Dermis microvascular lymphatic vessel endothelial cell (primary cell): ENCODE results near the gene SBK3. TPM values are rescaled to one million over a fixed set of nuclear protein-coding genes. Genes with fewer than 3 reads are reported as not detected.
"Not testable (repeated sequence)": the region's sequence is repeated elsewhere in the genome, so short reads cannot be mapped to it uniquely, and the experiment has no call there.

ENCODE experiments used
- DNase-seq, 2 donors: peaks; one replicate each; pipeline versions ENCODE4 v3.0.0 to v3.0.0-alpha.2; 2010; ENCODE audit warnings: low read depth in 2 of 2
- total RNA-seq: library from RNA; depleted of rRNA; stranded (reverse); fragments of >200 nt; gene quantifications from 2 replicates; pipeline ENCODE4 v1.2.1, GENCODE V29; 2014

The SBK3 gene
- total RNA-seq, 1 donor from 2014 or later: 0.26 TPM

DNA sequence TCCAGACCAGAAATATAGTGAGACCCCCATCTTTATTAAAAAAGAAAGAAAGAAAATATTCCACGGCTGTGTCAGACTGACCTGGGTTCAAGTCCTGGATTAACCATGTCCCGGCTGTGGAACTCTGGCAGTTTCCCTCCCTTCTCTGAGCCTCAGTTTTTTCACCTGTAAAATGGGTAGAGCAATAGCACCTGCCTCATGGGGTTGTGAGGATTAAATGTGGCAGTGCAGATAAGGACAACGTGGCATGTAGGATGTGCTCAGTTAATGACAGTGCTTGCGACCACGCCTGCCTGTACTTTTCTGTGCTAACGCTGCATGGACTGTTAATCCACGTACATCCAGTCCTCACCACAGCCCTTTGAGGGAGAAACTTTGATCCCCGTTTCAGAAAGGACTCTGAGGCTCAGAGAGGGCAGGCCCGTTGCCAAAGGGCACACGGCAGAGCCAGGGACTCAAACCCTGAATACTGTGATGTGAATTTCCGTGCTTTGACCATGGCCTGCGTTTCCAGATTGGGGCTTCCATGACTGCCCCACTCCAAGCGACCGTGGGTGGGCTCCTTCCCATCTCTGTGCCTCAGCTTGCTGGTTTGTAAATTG, 24.6 kb downstream of the SBK3 start:
- DNase-seq: no peak

- DNase-seq: peak in 1 of 2 donors; percentile 30
Measured at GRCh38 chr19:55519451-55520311, 25.7 kb downstream of the SBK3 start.

- DNase-seq: peak; percentile 86 to 92
Measured at GRCh38 chr19:55516878-55517620, 28.3 kb downstream of the SBK3 start.

DNA sequence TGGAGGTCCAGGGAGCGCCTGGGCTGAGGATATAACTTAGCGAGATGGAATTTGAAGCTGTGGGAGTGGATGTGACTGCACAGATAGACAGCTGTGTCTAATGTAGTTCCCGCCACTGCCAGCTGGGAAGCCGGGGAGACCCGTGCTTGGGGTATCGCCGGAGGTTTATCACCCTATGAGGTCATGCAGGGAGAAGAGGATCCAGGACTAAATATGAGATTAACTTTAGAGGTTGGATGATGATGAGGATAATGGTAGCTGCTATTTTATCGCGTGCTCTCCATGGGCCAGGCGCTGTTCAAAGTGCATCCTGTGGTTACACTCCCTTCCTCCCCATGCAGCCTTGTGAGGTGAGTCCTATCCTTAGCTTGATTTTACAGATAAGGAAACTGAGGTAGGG, 37.2 kb downstream of the SBK3 start:
- no peak for DNase-seq

GRCh38 chr19:55504981-55505380, 40.4 kb downstream of the SBK3 start:
- DNase-seq: no peak

DNA sequence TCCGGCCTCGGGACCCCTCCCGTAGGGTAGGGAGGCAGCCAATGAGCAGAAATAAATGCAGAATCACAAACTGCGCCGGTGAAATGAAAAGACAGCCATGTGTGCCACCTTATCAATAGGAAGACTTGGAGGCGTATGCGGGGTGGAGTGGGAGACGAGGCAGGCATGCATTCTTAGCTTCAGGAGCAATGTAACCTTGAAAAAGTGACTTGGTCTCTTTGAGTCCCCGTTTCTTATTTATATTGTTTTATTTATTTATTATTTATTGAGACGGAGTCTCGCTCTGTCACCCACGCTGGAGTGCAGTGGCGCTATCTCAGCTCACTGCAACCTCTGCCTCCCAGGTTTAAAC, 41.1 kb downstream of the SBK3 start:
- DNase-seq: no peak

GRCh38 chr19:55503502-55504251, 41.7 kb downstream of the SBK3 start:
- DNase-seq: peak; percentile 86 to 92

DNA sequence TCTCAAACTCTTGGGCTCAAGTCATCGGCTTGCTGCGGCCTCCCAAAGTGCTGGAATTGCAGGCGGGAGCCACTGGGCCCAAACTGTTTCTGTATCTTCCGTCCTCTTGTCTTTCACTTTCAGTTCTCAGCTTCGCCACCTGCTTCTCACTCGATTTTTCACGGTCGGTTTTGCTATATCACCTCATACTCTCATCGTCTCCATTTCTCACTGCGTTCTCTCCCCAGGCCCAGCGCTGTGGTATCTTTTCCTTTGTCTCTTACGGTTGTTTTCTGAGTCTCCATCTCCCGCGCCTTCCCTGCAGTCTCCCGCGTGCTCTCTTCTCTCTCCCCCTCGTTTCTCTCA, 42.2 kb downstream of the SBK3 start:
- DNase-seq: no peak

DNA sequence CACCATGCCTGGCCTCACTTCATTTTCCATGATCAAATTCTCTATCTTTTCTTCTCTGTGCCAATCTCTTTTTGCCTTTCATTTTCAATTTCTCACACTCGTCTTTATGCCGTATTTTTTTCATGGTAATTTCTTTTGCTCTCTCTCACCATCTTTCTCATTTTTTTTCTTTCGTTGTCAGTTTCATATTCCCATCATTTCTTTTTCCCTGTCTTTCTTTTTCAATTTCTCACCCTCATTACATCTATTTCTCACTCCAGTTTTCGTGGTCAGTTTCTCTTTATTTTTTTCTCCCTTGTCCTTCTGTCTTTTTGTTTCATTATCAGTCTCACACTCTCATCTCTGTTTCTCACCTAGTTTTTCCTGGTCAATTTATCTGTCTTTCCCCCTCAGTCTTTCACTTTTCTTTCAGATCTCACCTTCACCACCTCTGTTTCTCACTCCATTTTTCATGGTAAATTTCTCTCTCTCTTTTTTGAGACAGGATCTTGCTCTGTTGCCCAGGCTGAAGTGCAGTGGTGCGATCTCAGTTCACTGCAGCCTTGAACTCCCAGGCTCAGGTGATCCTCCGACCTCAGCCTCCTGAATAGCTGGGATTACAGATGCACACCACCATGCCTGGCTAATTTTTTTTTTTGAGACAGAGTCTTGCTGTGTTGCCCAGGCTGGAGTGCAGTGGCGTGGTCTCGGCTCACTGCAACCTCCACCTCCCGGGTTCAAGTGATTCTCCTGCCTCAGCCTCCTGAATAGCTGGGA, 43.0 kb downstream of the SBK3 start:
- DNase-seq: no peak

GRCh38 chr19:55500368-55500952, 44.9 kb downstream of the SBK3 start:
- DNase-seq: no peak

- no peak for DNase-seq
Measured at GRCh38 chr19:55498246-55498840, 47.0 kb downstream of the SBK3 start.

DNA sequence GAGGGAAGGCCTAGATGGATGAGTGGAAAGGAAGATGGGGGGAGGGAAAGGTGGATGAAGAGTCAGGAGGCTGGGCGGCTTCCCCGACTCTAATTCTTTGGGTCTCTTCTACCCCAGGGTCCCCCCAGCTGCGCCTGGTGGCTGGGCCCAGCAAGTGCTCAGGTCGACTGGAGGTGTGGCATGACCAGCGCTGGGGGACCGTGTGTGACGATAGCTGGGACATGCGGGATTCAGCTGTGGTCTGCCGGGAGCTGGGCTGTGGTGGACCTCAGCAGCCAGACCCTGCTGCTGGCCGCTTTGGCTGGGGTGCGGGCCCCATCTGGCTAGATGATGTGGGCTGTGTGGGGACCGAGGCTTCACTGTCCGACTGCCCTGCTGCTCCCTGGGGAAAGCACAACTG, 47.6 kb downstream of the SBK3 start:
- no peak for DNase-seq

GRCh38 chr19:55496820-55497219, 48.5 kb downstream of the SBK3 start:
- not testable (repeated sequence) for DNase-seq

- DNase-seq: no peak
Measured at GRCh38 chr19:55495646-55496349, 49.5 kb downstream of the SBK3 start.

GRCh38 chr19:55494172-55494761, 51.1 kb downstream of the SBK3 start:
- peak in 1 of 2 donors; percentile 23 for DNase-seq

DNA sequence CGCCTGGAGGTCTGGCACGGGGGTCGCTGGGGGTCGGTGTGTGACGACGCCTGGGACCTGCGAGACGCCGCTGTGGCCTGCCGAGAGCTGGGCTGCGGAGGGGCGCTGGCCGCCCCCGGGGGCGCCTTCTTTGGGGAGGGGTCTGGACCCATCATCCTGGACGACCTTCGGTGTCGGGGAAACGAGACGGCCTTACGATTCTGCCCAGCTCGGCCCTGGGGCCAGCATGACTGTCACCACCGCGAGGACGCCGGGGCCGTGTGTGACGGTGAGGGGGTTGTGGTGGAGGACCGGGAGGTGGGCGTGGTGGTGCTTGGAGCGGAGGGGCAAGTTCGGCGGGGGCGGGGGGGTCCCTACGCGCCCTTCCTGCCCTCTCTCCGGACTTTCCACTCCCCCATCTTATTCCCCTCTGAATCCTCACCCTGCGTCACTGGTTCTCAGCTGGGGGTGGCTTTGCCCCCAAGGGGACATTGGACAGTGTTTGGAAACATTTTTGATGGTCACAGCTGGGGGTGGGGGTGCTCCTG, 51.6 kb downstream of the SBK3 start:
- DNase-seq: no peak

DNA sequence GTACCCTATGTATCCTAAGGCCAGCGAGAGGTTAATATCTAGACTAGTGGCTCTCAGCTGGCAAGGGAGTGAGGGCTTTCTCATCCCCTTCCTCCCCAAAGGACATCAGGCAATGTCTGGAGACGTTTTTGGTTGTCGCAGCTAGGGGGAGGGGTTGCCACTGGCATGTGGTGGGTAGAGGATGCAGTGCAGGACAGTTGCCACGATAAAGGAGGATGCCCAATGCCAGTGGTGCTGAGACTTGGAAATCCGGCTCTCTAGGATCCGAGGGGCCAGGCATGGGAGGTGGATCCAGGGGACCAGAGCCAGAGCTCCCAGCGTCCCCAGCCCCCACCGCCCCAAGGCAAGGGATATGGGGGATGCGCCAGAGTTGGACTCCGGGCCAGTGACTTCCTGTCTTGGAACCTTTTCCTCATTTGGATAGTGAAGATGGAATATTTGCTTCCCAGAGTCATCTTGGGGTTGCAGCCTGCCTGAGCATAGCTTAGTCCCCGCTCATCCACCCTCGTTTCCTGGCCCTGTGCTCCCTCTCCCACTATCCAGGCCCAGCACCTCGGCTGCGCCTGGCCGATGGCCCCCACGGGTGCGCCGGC, 52.2 kb downstream of the SBK3 start:
- no peak for DNase-seq

GRCh38 chr19:55492362-55492944, 52.9 kb downstream of the SBK3 start:
- no peak for DNase-seq
